K562 (cell line): ENCODE measurements around the gene TGM1. TPM values are rescaled to one million over a fixed set of nuclear protein-coding genes. Genes with fewer than 3 reads are reported as not detected.

Experiments used
- ATAC-seq: fragments of 200-7000 bp; cut with Tn5 transposase; 3 replicates; pipeline ENCODE4 v1.9.1; 2020; ENCODE audit warnings: moderate library complexity
- BruUV-seq: library from RNA; stranded (reverse); fragments of 400-500 nt; replicated peaks from 2 replicates; lab custom pipeline; 2021; lab: Mats Ljungman, UMichigan
- CTCF ChIA-PET: fragments of 300-600 bp; formaldehyde crosslinking; extraction: SDS; loops from one replicate; lab custom pipeline; 2021; ENCODE audit warnings: low intra/inter-chr PET ratio; lab: Yijun Ruan, JAX
- POLR2A ChIA-PET: fragments of 300-600, 350-650 bp; sonication (Branson Sonifier 250); formaldehyde crosslinking; extraction: SDS; loops from one replicate; lab custom pipeline; 2021; ENCODE audit warnings: antibody characterized with exemption, inconsistent platforms; lab: Yijun Ruan, JAX
- DNase-seq, 4 experiments: peaks; one replicate each; pipeline versions ENCODE4 v3.0.0 to v3.0.0-alpha.2; 2011 to 2018; ENCODE audit warnings: low spot score in 3 of 4, mixed read lengths in 3 of 4; ENCODE audit errors: extremely low read depth in 1 of 4
- FAIRE-seq: peaks from 2 replicates; lab custom pipeline; 2011; peaks lifted over from hg19 to GRCh38; lab: Jason Lieb, UNC
- H2AFZ ChIP-seq: 2 replicates; pipeline ENCODE4 v1.6.0; 2011; ENCODE audit warnings: low read depth, low read length, control low read depth, inconsistent platforms
- H3K27ac ChIP-seq: fragments of 200-600 bp; 3 replicates; pipeline ENCODE4 v1.8.0; 2011; ENCODE audit warnings: low read depth, mild to moderate bottlenecking, control low read depth, inconsistent platforms, low read length, moderate library complexity, mixed read lengths; ENCODE audit errors: extremely low read depth
- H3K27me3 ChIP-seq, 2 experiments: fragments of 300-600 bp in 1 of 2; 2 replicates in 1 of 2; 3 replicates in 1 of 2; pipeline versions ENCODE4 v1.6.0 to v1.8.0; 2011; ENCODE audit warnings: inconsistent platforms in 2 of 2, low read length in 2 of 2, mild to moderate bottlenecking in 1 of 2, mixed read lengths in 1 of 2, moderate library complexity in 1 of 2; ENCODE audit not compliant: control insufficient read depth in 2 of 2, insufficient read depth in 2 of 2
- H3K36me3 ChIP-seq: fragments of 300-600 bp; 3 replicates; pipeline ENCODE4 v1.8.0; 2011; ENCODE audit warnings: mild to moderate bottlenecking, low read length, inconsistent platforms; ENCODE audit not compliant: control insufficient read depth, insufficient read depth
- H3K4me1 ChIP-seq, 2 experiments: fragments of 200-600 bp in 1 of 2; replicated peaks in 1 of 2; 2 replicates in 1 of 2; 3 replicates in 1 of 2; pipeline versions ENCODE4 v1.5.1 to v1.8.0; 2011; ENCODE audit warnings: inconsistent platforms in 2 of 2, low read length in 2 of 2, mild to moderate bottlenecking in 1 of 2, mixed read lengths in 1 of 2, moderate library complexity in 1 of 2; ENCODE audit not compliant: control insufficient read depth in 2 of 2, insufficient read depth in 2 of 2
- H3K4me2 ChIP-seq: 2 replicates; pipeline ENCODE4 v1.6.1; 2011; ENCODE audit warnings: low read length, control low read depth, inconsistent platforms, mixed read lengths; ENCODE audit not compliant: insufficient read depth
- H3K4me3 ChIP-seq: fragments of 200-600 bp; sonication (generic), shearing (Covaris generic); 2 replicates; pipeline ENCODE4 v1.5.1; 2016; ENCODE audit warnings: control low read depth, inconsistent platforms
- H3K79me2 ChIP-seq: fragments of 200-600 bp; 3 replicates; pipeline ENCODE4 v1.8.0; 2011; ENCODE audit warnings: low read length, inconsistent platforms; ENCODE audit not compliant: control insufficient read depth, insufficient read depth
- H3K9ac ChIP-seq, 2 experiments: 2 replicates each; pipeline versions ENCODE4 v1.6.0 to v1.6.1; 2011; ENCODE audit warnings: low read depth in 2 of 2, low read length in 2 of 2, control low read depth in 1 of 2, inconsistent platforms in 1 of 2, mild to moderate bottlenecking in 1 of 2, mixed read lengths in 1 of 2; ENCODE audit not compliant: insufficient read depth in 1 of 2
- H3K9me1 ChIP-seq: one replicate; pipeline ENCODE4 v1.6.0; 2011; ENCODE audit warnings: inconsistent platforms, mild to moderate bottlenecking, low read length, moderate library complexity; ENCODE audit not compliant: control insufficient read depth, insufficient read depth
- H3K9me3 ChIP-seq: replicated peaks from 2 replicates; pipeline ENCODE4 v1.5.1; 2011; ENCODE audit warnings: low read depth, low read length, inconsistent platforms; ENCODE audit not compliant: control insufficient read depth, insufficient read depth
- H4K20me1 ChIP-seq: replicated peaks from 2 replicates; pipeline ENCODE4 v1.6.1; 2011; ENCODE audit warnings: low read length, inconsistent platforms, mixed read lengths; ENCODE audit not compliant: control insufficient read depth, insufficient read depth
- ARID2 ChIP-seq: fragments of 450-650 bp; IDR thresholded peaks from 2 replicates; pipeline ENCODE4 v1.6.1; 2017; ENCODE audit warnings: antibody characterized with exemption, mild to moderate bottlenecking
- CCNT2 ChIP-seq: IDR thresholded peaks from 2 replicates; pipeline ENCODE4 v1.6.1; 2011; ENCODE audit warnings: borderline replicate concordance, low read depth, mild to moderate bottlenecking, moderate library complexity, mixed read lengths, low read length; ENCODE audit not compliant: insufficient read length; ENCODE audit errors: extremely low read depth
- CLOCK ChIP-seq: fragments of 250-450 bp; sonication (Bioruptor Pico); IDR thresholded peaks from 2 replicates; pipeline ENCODE4 v1.4.0; 2020; ENCODE audit warnings: mild to moderate bottlenecking, moderate library complexity, borderline replicate concordance
- GABPB2 ChIP-seq: fragments of 250-450 bp; sonication (Bioruptor Pico); conservative IDR thresholded peaks from 2 replicates; pipeline ENCODE4 v1.5.1; 2021; ENCODE audit warnings: mild to moderate bottlenecking
- GTF2F1 ChIP-seq: IDR thresholded peaks from 2 replicates; pipeline ENCODE4 v1.6.1; 2011; ENCODE audit warnings: low read depth, low read length, improper control_type of control experiment
- MTA1 ChIP-seq: fragments of 450-650 bp; IDR thresholded peaks from 2 replicates; pipeline ENCODE4 v1.6.1; 2017; ENCODE audit warnings: borderline replicate concordance
- SFPQ ChIP-seq: fragments of 200-400 bp; formaldehyde crosslinking; IDR thresholded peaks from 2 replicates; pipeline ENCODE4 v1.6.1; 2017; ENCODE audit warnings: mild to moderate bottlenecking, low read depth, low read length, moderate library complexity
- THRB ChIP-seq: fragments of 450-650 bp; formaldehyde crosslinking; conservative IDR thresholded peaks from 2 replicates; pipeline ENCODE4 v1.4.0; 2022; ENCODE audit warnings: mild to moderate bottlenecking, missing genetic modification characterization
- ZBTB8A ChIP-seq: fragments of 450-650 bp; IDR thresholded peaks from 2 replicates; pipeline ENCODE4 v1.6.1; 2018; ENCODE audit warnings: mild to moderate bottlenecking, moderate library complexity; ENCODE audit not compliant: partially characterized antibody
- ZNF445 ChIP-seq: fragments of 250-450 bp; sonication (Bioruptor Pico); IDR thresholded peaks from 2 replicates; pipeline ENCODE4 v1.4.0; 2020; ENCODE audit warnings: low read depth, mild to moderate bottlenecking, moderate library complexity
- WGBS: fragments of 100-300 bp; shearing (Covaris generic); methylation state at CpG from one replicate; pipeline ENCODE4 v1.1.6; 2016; ENCODE audit warnings: low coverage, mixed read lengths; ENCODE audit not compliant: insufficient coverage; ENCODE audit errors: missing lambda C conversion rate; 5-methylcytosine and 5-hydroxymethylcytosine counted together
- in situ Hi-C: fragments of 300-500 bp; cut with MboI; formaldehyde crosslinking; loops from 4 replicates; pipeline ENCODE4 v1.15.0; 2018; ENCODE audit warnings: inconsistent platforms, mixed read lengths
- intact Hi-C: fragments of 100-400 bp; cut with micrococcal nuclease; formaldehyde crosslinking; loops from 2 replicates; pipeline ENCODE4 v1.14.2; 2022
- polyA plus RNA-seq, 8 experiments: library from polyadenylated mRNA; depleted of rRNA in 4 of 8; stranded (reverse) in 5 of 8; unstranded in 3 of 8; fragments of >200 nt; fragmentation: Nextera tagmentation in 2 of 8; fragmentation: Illumina TruSeq in 1 of 8; extraction: Ambion mirVana in 2 of 8; extraction: Trizol in 1 of 8; gene quantifications; 2 replicates each; pipeline versions ENCODE4 v1.2.1 to v1.2.3, GENCODE V29; 2011 to 2014; ENCODE audit warnings: inconsistent platforms in 1 of 8, missing spikeins in 1 of 8
- total RNA-seq, 7 experiments: library from RNA; depleted of rRNA in 6 of 7; stranded (reverse); fragments of >200 nt in 6 of 7; fragmentation: Illumina TruSeq in 2 of 7; extraction: Trizol in 2 of 7; gene quantifications; 2 replicates each; pipeline versions ENCODE4 v1.2.1 to v1.2.3, GENCODE V29; 2011 to 2021; ENCODE audit warnings: low replicate concordance in 1 of 7

Gene TGM1
- total and polyA plus RNA-seq, 9 of the 15 experiments (the other 6 are each of a cell fraction or from before 2014, with no cell fraction given), result 0.13 to 4.4 (median 0.88) TPM

DNA sequence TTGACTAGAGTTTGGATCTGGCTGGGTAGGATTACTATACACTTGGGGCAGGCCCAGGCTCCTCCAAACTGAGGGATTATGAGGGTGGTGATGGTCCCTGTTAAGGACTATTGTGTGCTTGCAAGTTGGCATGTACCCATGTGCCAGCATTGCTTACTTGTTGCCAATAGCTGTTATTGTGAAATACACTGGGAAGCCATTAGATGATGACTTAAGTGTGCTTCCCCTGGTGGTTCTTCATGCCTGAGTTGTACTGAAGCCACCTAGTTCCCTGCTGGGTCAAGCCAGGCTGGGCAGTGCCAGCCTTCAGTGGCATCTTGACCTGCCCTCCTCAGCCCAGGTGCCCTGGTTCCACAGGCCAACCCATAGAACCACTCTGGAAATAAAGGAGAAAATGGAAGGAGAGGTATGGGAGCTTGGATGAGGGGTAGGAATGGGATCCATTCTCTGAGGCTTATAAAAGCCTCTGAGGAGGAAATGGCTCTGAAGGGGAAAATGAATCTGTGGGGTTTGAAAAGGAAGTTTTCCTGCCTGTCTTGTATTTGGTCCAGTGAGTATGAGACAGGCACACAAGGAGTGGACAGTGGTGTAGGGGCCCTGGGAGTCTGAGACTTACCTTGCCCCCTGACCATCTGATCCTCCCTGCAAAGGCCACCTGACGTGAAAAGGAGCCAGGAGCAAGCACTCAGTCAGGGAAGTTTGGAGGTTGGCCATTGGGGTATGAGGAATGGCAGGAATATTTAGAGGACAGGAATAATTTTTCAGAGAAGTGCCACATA is 49.0 kb upstream of the TGM1 start:
- H3K4me1 ChIP-seq, result peaks cover 19 to 21% of the 10 kb centered on the region in 2 experiments
- H2AFZ ChIP-seq, result no peak overlapping the region
- in situ Hi-C loops (no loop called here), intact Hi-C loops (no loop called here)
- H3K4me2 ChIP-seq, result no peak overlapping the region
- no peaks in the 10 kb centered on the region for H4K20me1 ChIP-seq
- H3K36me3 ChIP-seq, result peaks cover 28% of the 10 kb centered on the region; the same call in 2 of the 3 replicates
- H3K27ac ChIP-seq, result no peak overlapping the region
- ATAC-seq (no peak), FAIRE-seq (no peak), DNase-seq (no peak)
- 100% methylated on average over 1 of the region's 1 CpG for WGBS
- ChIA-PET CTCF (no interaction called here), POLR2A (interaction anchor here (0.6 kb wide), 1 partner anchor 164 kb away, joined by 4 read pairs; no protein-coding TSS in a partner anchor)
- H3K9me1 ChIP-seq, result no peaks in the 10 kb centered on the region
- BruUV-seq, result no TSS peak
- H3K27me3 ChIP-seq, result no peaks in the 10 kb centered on the region
- TF ChIP-seq ARID2, result no peak
- TF ChIP-seq MTA1, result no peak
- no peak for TF ChIP-seq GABPB2 (CRISPR knock-in tag)
- TF ChIP-seq CCNT2, result no peak
- no peak for TF ChIP-seq ZBTB8A
- TF ChIP-seq GTF2F1, result no peak
- no peak for TF ChIP-seq SFPQ
- no peak for TF ChIP-seq THRB (CRISPR knock-in tag)
- no peak for TF ChIP-seq ZNF445 (CRISPR knock-in tag)
- TF ChIP-seq CLOCK (CRISPR knock-in tag), result no peak
- no peaks in the 10 kb centered on the region for H3K9me3 ChIP-seq
- no peak overlapping the region for H3K4me3 ChIP-seq
- no peaks in the 10 kb centered on the region for H3K79me2 ChIP-seq
- no peak overlapping the region for H3K9ac ChIP-seq
